HepG2 (cell line): ENCODE data around the gene GSTA5. TPM values are rescaled to one million over a fixed set of nuclear protein-coding genes. Genes with fewer than 3 reads are reported as not detected.
A peak's percentile ranks its signal among the peaks of the same experiment; 100 is the strongest.

ENCODE experiments used
- ATAC-seq: fragments of 200-7000 bp; cut with Tn5 transposase; 3 replicates; pipeline ENCODE4 v1.9.1; 2020; ENCODE audit warnings: mild to moderate bottlenecking, moderate library complexity
- BruUV-seq: library from RNA; stranded (reverse); fragments of 400-500 nt; replicated peaks from 2 replicates; lab custom pipeline; 2021; lab: Mats Ljungman, UMichigan
- CTCF ChIA-PET: fragments of 300-600 bp; formaldehyde crosslinking; extraction: SDS; loops from one replicate; lab custom pipeline; 2021; ENCODE audit warnings: low total read pairs, inconsistent platforms, low intra/inter-chr PET ratio; lab: Yijun Ruan, JAX
- POLR2A ChIA-PET: fragments of 350-600 bp; sonication (Branson Sonifier 250); formaldehyde crosslinking; loops from one replicate; lab custom pipeline; 2020; ENCODE audit warnings: antibody characterized with exemption, inconsistent platforms; lab: Yijun Ruan, JAX
- DNase-seq: peaks from one replicate; pipeline ENCODE4 v3.0.0-alpha.2; 2015; ENCODE audit warnings: low spot score
- FAIRE-seq: peaks from 3 replicates; lab custom pipeline; 2011; peaks lifted over from hg19 to GRCh38; lab: Jason Lieb, UNC
- H2AFZ ChIP-seq: one replicate; pipeline ENCODE4 v1.6.1; 2011; ENCODE audit warnings: low read length, inconsistent platforms
- H3K27ac ChIP-seq: fragments of 300-600 bp; 3 replicates; pipeline ENCODE4 v1.8.0; 2011; ENCODE audit warnings: mixed run types, mild to moderate bottlenecking, mixed read lengths, low read length, inconsistent platforms; ENCODE audit not compliant: insufficient read depth; ENCODE audit errors: extremely low read length
- H3K27me3 ChIP-seq, 2 experiments: fragments of 200-600 bp in 1 of 2; 2 replicates in 1 of 2; 3 replicates in 1 of 2; pipeline versions ENCODE4 v1.6.0 to v1.8.0; 2011; ENCODE audit warnings: low read length in 2 of 2, mild to moderate bottlenecking in 2 of 2, moderate library complexity in 2 of 2, inconsistent platforms in 1 of 2; ENCODE audit not compliant: insufficient read depth in 2 of 2, control insufficient read depth in 1 of 2
- H3K36me3 ChIP-seq, 2 experiments: fragments of 200-600 bp in 1 of 2; replicated peaks in 1 of 2; 2 replicates in 1 of 2; 3 replicates in 1 of 2; pipeline versions ENCODE4 v1.5.1 to v1.8.0; 2011; ENCODE audit warnings: low read length in 2 of 2, inconsistent platforms in 1 of 2; ENCODE audit not compliant: insufficient read depth in 2 of 2, control insufficient read depth in 1 of 2
- H3K4me1 ChIP-seq: 2 replicates; pipeline ENCODE4 v1.5.1; 2012; ENCODE audit warnings: low read length, inconsistent platforms; ENCODE audit not compliant: insufficient read depth
- H3K4me2 ChIP-seq: 2 replicates; pipeline ENCODE4 v1.6.0; 2011; ENCODE audit warnings: low read depth, low read length, inconsistent platforms
- H3K4me3 ChIP-seq, 3 experiments: fragments of 200-600 bp in 1 of 3; sonication (generic), shearing (Covaris generic) in 1 of 3; replicated peaks in 1 of 3; 2 replicates each; pipeline ENCODE4 v1.5.1; 2011 to 2016; ENCODE audit warnings: low read length in 3 of 3, inconsistent platforms in 2 of 3, low read depth in 2 of 3, mild to moderate bottlenecking in 2 of 3, control low read depth in 1 of 3, mixed read lengths in 1 of 3; ENCODE audit not compliant: insufficient read depth in 1 of 3
- H3K79me2 ChIP-seq: one replicate; pipeline ENCODE4 v1.6.1; 2011; ENCODE audit warnings: low read length, inconsistent platforms; ENCODE audit not compliant: insufficient read depth
- H3K9ac ChIP-seq: 2 replicates; pipeline ENCODE4 v1.6.0; 2011; ENCODE audit warnings: mild to moderate bottlenecking, low read depth, low read length, inconsistent platforms; ENCODE audit not compliant: insufficient read depth
- H3K9me3 ChIP-seq: 2 replicates; pipeline ENCODE4 v1.5.1; 2012; ENCODE audit warnings: mild to moderate bottlenecking, low read length
- H4K20me1 ChIP-seq: 2 replicates; pipeline ENCODE4 v1.6.0; 2011; ENCODE audit warnings: inconsistent platforms, mild to moderate bottlenecking, low read length, moderate library complexity; ENCODE audit not compliant: insufficient read depth
- DRAP1 ChIP-seq: IDR thresholded peaks from 2 replicates; pipeline ENCODE4 v1.6.1; 2016; ENCODE audit warnings: missing genetic modification reagents, missing compliant biosample characterization
- FOXA1 ChIP-seq, 2 experiments: fragments of 450-650 bp in 1 of 2; sonication (generic) in 1 of 2; formaldehyde crosslinking in 1 of 2; IDR thresholded peaks; 2 replicates each; pipeline versions ENCODE4 v1.4.0 to v1.6.1; 2016 to 2020; ENCODE audit warnings: missing genetic modification reagents in 1 of 2
- FOXA3 ChIP-seq: IDR thresholded peaks from 2 replicates; pipeline ENCODE4 v1.6.1; 2016; ENCODE audit warnings: missing genetic modification reagents, missing compliant biosample characterization
- FOXJ3 ChIP-seq: sonication (generic); formaldehyde crosslinking; IDR thresholded peaks from 2 replicates; pipeline ENCODE4 v1.4.0; 2020; ENCODE audit warnings: missing genetic modification reagents, mild to moderate bottlenecking, borderline replicate concordance
- FOXP1 ChIP-seq, 2 experiments: fragments of 450-650 bp in 1 of 2; IDR thresholded peaks; 2 replicates each; pipeline ENCODE4 v1.6.1; 2017 to 2018; ENCODE audit warnings: antibody characterized with exemption in 1 of 2
- PAXIP1 ChIP-seq: sonication (generic); formaldehyde crosslinking; conservative IDR thresholded peaks from 2 replicates; pipeline ENCODE4 v1.4.0; 2020; ENCODE audit warnings: mild to moderate bottlenecking, missing genetic modification reagents, moderate library complexity
- PRMT3 ChIP-seq: sonication (generic); formaldehyde crosslinking; IDR thresholded peaks from 2 replicates; pipeline ENCODE4 v1.8.1; 2022; ENCODE audit warnings: low read depth, mild to moderate bottlenecking, moderate library complexity, missing genetic modification reagents, borderline replicate concordance
- ZBTB25 ChIP-seq: IDR thresholded peaks from 2 replicates; pipeline ENCODE4 v1.6.1; 2018; ENCODE audit warnings: missing genetic modification reagents
- ZNF703 ChIP-seq: sonication (generic); formaldehyde crosslinking; IDR thresholded peaks from 2 replicates; pipeline ENCODE4 v1.5.1; 2020; ENCODE audit warnings: missing genetic modification reagents, mild to moderate bottlenecking, moderate library complexity, borderline replicate concordance
- ZNF768 ChIP-seq: sonication (generic); formaldehyde crosslinking; IDR thresholded peaks from 2 replicates; pipeline ENCODE4 v1.4.0; 2020; ENCODE audit warnings: missing genetic modification reagents
- WGBS: methylation state at CpG from one replicate; pipeline ENCODE4 v1.1.6; 2017; ENCODE audit warnings: low lambda C conversion rate; 5-methylcytosine and 5-hydroxymethylcytosine counted together
- in situ Hi-C: cut with HindIII; loops from 2 replicates; pipeline ENCODE4 v1.10.0; 2017; ENCODE audit warnings: low pct_unique_long_range_greater_than_20kb; ENCODE audit not compliant: extremely low pct_ligation_motif_present
- intact Hi-C: fragments of 100-400 bp; cut with micrococcal nuclease; formaldehyde crosslinking; loops from one replicate; pipeline ENCODE4 v1.10.0; 2022; ENCODE audit not compliant: unreplicated experiment
- polyA plus RNA-seq, 8 experiments: library from polyadenylated mRNA; depleted of rRNA in 3 of 8; stranded (reverse) in 7 of 8; unstranded in 1 of 8; fragments of >200 nt; fragmentation: Illumina TruSeq in 4 of 8; extraction: Trizol in 4 of 8; gene quantifications; 2 replicates each; pipeline versions ENCODE4 v1.2.1 to v1.2.3, GENCODE V29; 2011 to 2016; ENCODE audit warnings: low read depth in 4 of 8, missing spikeins in 1 of 8, mixed read lengths in 1 of 8; ENCODE audit not compliant: insufficient read depth in 1 of 8
- total RNA-seq, 5 experiments: library from RNA; depleted of rRNA; stranded (reverse); fragments of >200 nt; fragmentation: Illumina TruSeq; extraction: Trizol; gene quantifications; 2 replicates each; pipeline ENCODE4 v1.2.3, GENCODE V29; 2016; ENCODE audit warnings: low read depth in 1 of 5
- TF ChIP-seq, protein P1 (sequence below): sonication (generic); formaldehyde crosslinking; IDR thresholded peaks from 2 replicates; pipeline ENCODE4 v1.4.0; 2020; ENCODE audit warnings: missing genetic modification reagents
- TF ChIP-seq, protein P2 (sequence below): sonication (generic); formaldehyde crosslinking; IDR thresholded peaks from 2 replicates; pipeline ENCODE4 v1.4.0; 2020; ENCODE audit warnings: missing genetic modification reagents, borderline replicate concordance

GSTA5 gene
- total and polyA plus RNA-seq, 2 of the 13 experiments (the other 11 are each of a cell fraction or from before 2014, with no cell fraction given) = not detected

- DNase-seq (peak; percentile 46), ATAC-seq (0 out of 3 replicates have a peak, but pooled peaks have one; percentile 9), FAIRE-seq (no peak)
- WGBS = 26% methylated on average over 3 of the region's 3 CpGs
- TSS peak; percentile 78 for BruUV-seq
- Histone ChIP-seq H4K20me1 (no peaks in the 10 kb centered on the region), H3K4me3 (no peak overlapping the region), H3K36me3 (no peaks in the 10 kb centered on the region), H3K4me1 (peaks cover 69% of the 10 kb centered on the region), H3K79me2 (no peaks in the 10 kb centered on the region), H3K9ac (no peak overlapping the region), H3K27ac (peak overlapping the region; percentile 81), H2AFZ (no peak overlapping the region), H3K4me2 (peak overlapping the region; percentile 50), H3K9me3 (peaks cover 13% of the 10 kb centered on the region), H3K27me3 (no peaks in the 10 kb centered on the region)
- CTCF ChIA-PET = no interaction called here
- POLR2A ChIA-PET = interaction anchor here (2.2 to 2.6 kb wide), 2 partner anchors 11 to 63 kb away, joined by 9 to 10 read pairs; no protein-coding TSS in a partner anchor
- intact Hi-C loops (no loop called here), in situ Hi-C loops (loop anchor here (5.0 kb wide), 1 partner anchor 39 kb away; no protein-coding TSS in a partner anchor)
- TF ChIP-seq, protein P1, sequence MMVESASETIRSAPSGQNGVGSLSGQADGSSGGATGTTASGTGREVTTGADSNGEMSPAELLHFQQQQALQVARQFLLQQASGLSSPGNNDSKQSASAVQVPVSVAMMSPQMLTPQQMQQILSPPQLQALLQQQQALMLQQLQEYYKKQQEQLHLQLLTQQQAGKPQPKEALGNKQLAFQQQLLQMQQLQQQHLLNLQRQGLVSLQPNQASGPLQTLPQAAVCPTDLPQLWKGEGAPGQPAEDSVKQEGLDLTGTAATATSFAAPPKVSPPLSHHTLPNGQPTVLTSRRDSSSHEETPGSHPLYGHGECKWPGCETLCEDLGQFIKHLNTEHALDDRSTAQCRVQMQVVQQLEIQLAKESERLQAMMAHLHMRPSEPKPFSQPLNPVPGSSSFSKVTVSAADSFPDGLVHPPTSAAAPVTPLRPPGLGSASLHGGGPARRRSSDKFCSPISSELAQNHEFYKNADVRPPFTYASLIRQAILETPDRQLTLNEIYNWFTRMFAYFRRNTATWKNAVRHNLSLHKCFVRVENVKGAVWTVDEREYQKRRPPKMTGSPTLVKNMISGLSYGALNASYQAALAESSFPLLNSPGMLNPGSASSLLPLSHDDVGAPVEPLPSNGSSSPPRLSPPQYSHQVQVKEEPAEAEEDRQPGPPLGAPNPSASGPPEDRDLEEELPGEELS (CRISPR knock-in tag) = peak; percentile 60; the same call in 1 of the 2 replicates
- TF ChIP-seq FOXJ3 (CRISPR knock-in tag) (peak; percentile 53; the same call in 1 of the 2 replicates), FOXA3 (CRISPR knock-in tag) (peak; percentile 82), DRAP1 (CRISPR knock-in tag) (0 out of 2 replicates have a peak, but pooled peaks have one; percentile 20), ZNF703 (CRISPR knock-in tag) (no peak), PRMT3 (CRISPR knock-in tag) (no peak), ZNF768 (no peak), FOXA1 (IDR thresholded peaks at IDR 0.05) (no peak), FOXA1 (CRISPR knock-in tag; IDR thresholded peaks at IDR 0.05) (peak; percentile 75), FOXP1 (IDR thresholded peaks at IDR 0.05) (no peak), FOXP1 (CRISPR knock-in tag; IDR thresholded peaks at IDR 0.05) (peak; percentile 69), ZBTB25 (CRISPR knock-in tag) (no peak), PAXIP1 (peak; percentile 75)
- TF ChIP-seq, protein P2, sequence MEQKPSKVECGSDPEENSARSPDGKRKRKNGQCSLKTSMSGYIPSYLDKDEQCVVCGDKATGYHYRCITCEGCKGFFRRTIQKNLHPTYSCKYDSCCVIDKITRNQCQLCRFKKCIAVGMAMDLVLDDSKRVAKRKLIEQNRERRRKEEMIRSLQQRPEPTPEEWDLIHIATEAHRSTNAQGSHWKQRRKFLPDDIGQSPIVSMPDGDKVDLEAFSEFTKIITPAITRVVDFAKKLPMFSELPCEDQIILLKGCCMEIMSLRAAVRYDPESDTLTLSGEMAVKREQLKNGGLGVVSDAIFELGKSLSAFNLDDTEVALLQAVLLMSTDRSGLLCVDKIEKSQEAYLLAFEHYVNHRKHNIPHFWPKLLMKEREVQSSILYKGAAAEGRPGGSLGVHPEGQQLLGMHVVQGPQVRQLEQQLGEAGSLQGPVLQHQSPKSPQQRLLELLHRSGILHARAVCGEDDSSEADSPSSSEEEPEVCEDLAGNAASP (CRISPR knock-in tag) = peak; percentile 78; the same call in 1 of the 2 replicates
These were observed 52.7 kb downstream of the GSTA5 start for GRCh38 chr6:52787917-52788316.
